H9 (cell line): ENCODE results near the gene MRPL20. TPM values are rescaled to one million over a fixed set of nuclear protein-coding genes. Genes with fewer than 3 reads are reported as not detected.
"Not testable (repeated sequence)": the region's sequence is repeated elsewhere in the genome, so short reads cannot be mapped to it uniquely, and the experiment has no call there.

Source experiments
- DNase-seq: peaks from one replicate; pipeline ENCODE4 v3.0.0-alpha.2; 2017
- H2AFZ ChIP-seq: one replicate; pipeline ENCODE4 v1.6.1; 2013; ENCODE audit warnings: mild to moderate bottlenecking, low read length, control low read depth, moderate library complexity
- H2AK5ac ChIP-seq: 2 replicates; pipeline ENCODE4 v1.6.1; 2013; ENCODE audit warnings: low read length, control low read depth, mixed read lengths; ENCODE audit not compliant: insufficient read length
- H2BK120ac ChIP-seq: one replicate; pipeline ENCODE4 v1.6.1; 2013; ENCODE audit warnings: low read depth, mild to moderate bottlenecking, low read length, control low read depth, inconsistent platforms; ENCODE audit not compliant: poor library complexity, severe bottlenecking
- H2BK12ac ChIP-seq: 2 replicates; pipeline ENCODE4 v1.6.1; 2013; ENCODE audit warnings: low read length, control low read depth, mixed read lengths, low read depth; ENCODE audit not compliant: insufficient read length
- H2BK15ac ChIP-seq: 2 replicates; pipeline ENCODE4 v1.6.1; 2013; ENCODE audit warnings: low read depth, low read length, control low read depth
- H2BK20ac ChIP-seq: one replicate; pipeline ENCODE4 v1.6.1; 2013; ENCODE audit warnings: low read depth, mild to moderate bottlenecking, low read length, control low read depth, inconsistent platforms; ENCODE audit not compliant: poor library complexity, severe bottlenecking
- H2BK5ac ChIP-seq: 2 replicates; pipeline ENCODE4 v1.6.1; 2013; ENCODE audit warnings: low read length, control low read depth, mixed read lengths; ENCODE audit not compliant: insufficient read length
- H3K14ac ChIP-seq: 2 replicates; pipeline ENCODE4 v1.6.1; 2013; ENCODE audit warnings: low read length, control low read depth; ENCODE audit not compliant: insufficient read depth
- H3K18ac ChIP-seq: 2 replicates; pipeline ENCODE4 v1.6.1; 2013; ENCODE audit warnings: low read depth, mild to moderate bottlenecking, mixed read lengths, low read length, control low read depth; ENCODE audit not compliant: insufficient read length
- H3K23ac ChIP-seq: 2 replicates; pipeline ENCODE4 v1.6.1; 2013; ENCODE audit warnings: low read length, control low read depth, mixed read lengths, low read depth; ENCODE audit not compliant: insufficient read length
- H3K23me2 ChIP-seq: 2 replicates; pipeline ENCODE4 v1.6.1; 2013; ENCODE audit warnings: low read depth, mild to moderate bottlenecking, mixed read lengths, low read length, control low read depth; ENCODE audit not compliant: insufficient read length, poor library complexity, severe bottlenecking
- H3K27ac ChIP-seq: 2 replicates; pipeline ENCODE4 v1.5.1; 2013; ENCODE audit warnings: low read length, control low read depth, mixed read lengths, low read depth; ENCODE audit not compliant: insufficient read length
- H3K27me3 ChIP-seq: 2 replicates; pipeline ENCODE4 v1.6.1; 2013; ENCODE audit warnings: low read length, control low read depth, inconsistent platforms; ENCODE audit not compliant: insufficient read depth
- H3K4ac ChIP-seq: 2 replicates; pipeline ENCODE4 v1.6.1; 2013; ENCODE audit warnings: low read depth, mild to moderate bottlenecking, control low read depth, inconsistent platforms, low read length, moderate library complexity
- H3K4me1 ChIP-seq: 2 replicates; pipeline ENCODE4 v1.6.1; 2013; ENCODE audit warnings: low read length, control low read depth, inconsistent platforms; ENCODE audit not compliant: insufficient read depth
- H3K4me2 ChIP-seq: 2 replicates; pipeline ENCODE4 v1.6.1; 2013; ENCODE audit warnings: low read length, control low read depth, mixed read lengths; ENCODE audit not compliant: insufficient read length, insufficient read depth
- H3K56ac ChIP-seq: 2 replicates; pipeline ENCODE4 v1.6.1; 2013; ENCODE audit warnings: low read depth, mild to moderate bottlenecking, mixed read lengths, low read length, control low read depth; ENCODE audit not compliant: insufficient read length
- H3K79me1 ChIP-seq: 2 replicates; pipeline ENCODE4 v1.6.1; 2013; ENCODE audit warnings: low read depth, mild to moderate bottlenecking, moderate library complexity, low read length, control low read depth, inconsistent platforms; ENCODE audit not compliant: insufficient read depth, poor library complexity, severe bottlenecking
- H3K79me2 ChIP-seq: 2 replicates; pipeline ENCODE4 v1.6.1; 2013; ENCODE audit warnings: low read length, control low read depth, inconsistent platforms; ENCODE audit not compliant: insufficient read depth
- H3K9ac ChIP-seq: 2 replicates; pipeline ENCODE4 v1.6.1; 2013; ENCODE audit warnings: low read length, control low read depth, mixed read lengths; ENCODE audit not compliant: insufficient read length; ENCODE audit errors: extremely low read depth
- H3K9me3 ChIP-seq: one replicate; pipeline ENCODE4 v1.6.1; 2013; ENCODE audit warnings: low read depth, low read length, inconsistent platforms; ENCODE audit not compliant: control insufficient read depth
- H3T11ph ChIP-seq: one replicate; pipeline ENCODE4 v1.6.1; 2013; ENCODE audit warnings: mild to moderate bottlenecking, low read length, control low read depth, inconsistent platforms
- H4K20me1 ChIP-seq: one replicate; pipeline ENCODE4 v1.6.1; 2013; ENCODE audit not compliant: control insufficient read depth, insufficient read length, insufficient read depth
- H4K5ac ChIP-seq: 2 replicates; pipeline ENCODE4 v1.6.1; 2013; ENCODE audit warnings: low read depth, mild to moderate bottlenecking, mixed read lengths, low read length, control low read depth; ENCODE audit not compliant: insufficient read length
- H4K8ac ChIP-seq: replicated peaks from 2 replicates; pipeline ENCODE4 v1.6.1; 2013; ENCODE audit warnings: low read length, control low read depth, mixed read lengths, low read depth; ENCODE audit not compliant: insufficient read length
- H4K91ac ChIP-seq: 2 replicates; pipeline ENCODE4 v1.6.1; 2013; ENCODE audit warnings: low read depth, mild to moderate bottlenecking, moderate library complexity, mixed read lengths, low read length, control low read depth; ENCODE audit not compliant: insufficient read length
- H3K27ac Mint-ChIP-seq, 3 experiments: 2 replicates in 2 of 3; 3 replicates in 1 of 3; pipeline ENCODE4 v1.8.0; 2020 to 2021; ENCODE audit warnings: mixed read lengths in 3 of 3, mild to moderate bottlenecking in 1 of 3, moderate library complexity in 1 of 3
- H3K27me3 Mint-ChIP-seq: 2 replicates; pipeline ENCODE4 v1.8.0; 2021; ENCODE audit warnings: low read depth, mild to moderate bottlenecking, moderate library complexity, mixed read lengths
- H3K36me3 Mint-ChIP-seq, 3 experiments: 2 replicates in 2 of 3; 3 replicates in 1 of 3; pipeline ENCODE4 v1.8.0; 2020 to 2021; ENCODE audit warnings: low read depth in 3 of 3, mixed read lengths in 3 of 3; ENCODE audit not compliant: insufficient read depth in 1 of 3
- H3K4me1 Mint-ChIP-seq, 2 experiments: 2 replicates each; pipeline ENCODE4 v1.8.0; 2020; ENCODE audit warnings: mixed read lengths in 2 of 2
- H3K4me3 Mint-ChIP-seq, 2 experiments: 2 replicates in 1 of 2; 3 replicates in 1 of 2; pipeline ENCODE4 v1.8.0; 2020 to 2021; ENCODE audit warnings: mild to moderate bottlenecking in 2 of 2, mixed read lengths in 2 of 2, moderate library complexity in 1 of 2
- H3K9me3 Mint-ChIP-seq, 2 experiments: 2 replicates in 1 of 2; 3 replicates in 1 of 2; pipeline ENCODE4 v1.8.0; 2020; ENCODE audit warnings: mild to moderate bottlenecking in 2 of 2, mixed read lengths in 2 of 2, moderate library complexity in 1 of 2
- WGBS: extraction: QIAGEN DNeasy Blood & Tissue Kit; methylation state at CpG from one replicate; pipeline ENCODE4 v1.1.7; 2013; ENCODE audit warnings: missing lambda C conversion rate, low lambda C conversion rate, mixed read lengths; ENCODE audit not compliant: insufficient read length; ENCODE audit errors: extremely low coverage; 5-methylcytosine and 5-hydroxymethylcytosine counted together
- total RNA-seq: library from RNA; stranded (reverse); gene quantifications from 2 replicates; pipeline ENCODE4 v1.2.1, GENCODE V29; 2021
- TF ChIP-seq, protein P1 (sequence below): fragments of 200-600 bp; sonication (generic); conservative IDR thresholded peaks from 3 replicates; pipeline ENCODE4 v1.8.0; 2021; ENCODE audit warnings: antibody characterized with exemption, mild to moderate bottlenecking

The MRPL20 gene
- total RNA-seq, 1 experiment from 2014 or later, result 162 TPM

- peaks cover 6% of the 10 kb centered on the region for H3K27me3 Mint-ChIP-seq
- Histone ChIP-seq H4K91ac (no peak within 1 kb of the TSS), H2BK12ac (no peak within 1 kb of the TSS), H3K79me2 (no peaks in the 10 kb centered on the region), H2AK5ac (no peak within 1 kb of the TSS), H3K79me1 (no peaks in the 10 kb centered on the region), H3K4ac (no peak within 1 kb of the TSS), H3K9ac (no peak within 1 kb of the TSS), H2BK15ac (no peak within 1 kb of the TSS), H3K4me2 (no peak within 1 kb of the TSS), H2AFZ (no peak within 1 kb of the TSS), H4K5ac (no peak within 1 kb of the TSS), H3T11ph (no peak within 1 kb of the TSS), H3K27me3 (no peaks in the 10 kb centered on the region), H3K9me3 (no peaks in the 10 kb centered on the region), H2BK120ac (no peak within 1 kb of the TSS), H3K4me1 (no peaks in the 10 kb centered on the region), H3K23ac (no peak within 1 kb of the TSS), H3K56ac (no peak within 1 kb of the TSS), H3K27ac (no peak within 1 kb of the TSS), H2BK5ac (no peak within 1 kb of the TSS), H4K8ac (no peak within 1 kb of the TSS), H2BK20ac (no peak within 1 kb of the TSS), H3K14ac (no peak within 1 kb of the TSS), H3K18ac (no peak within 1 kb of the TSS), H3K23me2 (no peaks in the 10 kb centered on the region), H4K20me1 (no peaks in the 10 kb centered on the region)
- peak within 1 kb of the TSS in 1 of 3 experiments; percentile 0; a peak in 2 of 7 replicates for H3K27ac Mint-ChIP-seq
- no peaks in the 10 kb centered on the region for H3K9me3 Mint-ChIP-seq
- H3K4me1 Mint-ChIP-seq, result no peaks in the 10 kb centered on the region
- no CpG with 5 or more reads among the region's 6 CpGs for WGBS
- TF ChIP-seq, protein P1, sequence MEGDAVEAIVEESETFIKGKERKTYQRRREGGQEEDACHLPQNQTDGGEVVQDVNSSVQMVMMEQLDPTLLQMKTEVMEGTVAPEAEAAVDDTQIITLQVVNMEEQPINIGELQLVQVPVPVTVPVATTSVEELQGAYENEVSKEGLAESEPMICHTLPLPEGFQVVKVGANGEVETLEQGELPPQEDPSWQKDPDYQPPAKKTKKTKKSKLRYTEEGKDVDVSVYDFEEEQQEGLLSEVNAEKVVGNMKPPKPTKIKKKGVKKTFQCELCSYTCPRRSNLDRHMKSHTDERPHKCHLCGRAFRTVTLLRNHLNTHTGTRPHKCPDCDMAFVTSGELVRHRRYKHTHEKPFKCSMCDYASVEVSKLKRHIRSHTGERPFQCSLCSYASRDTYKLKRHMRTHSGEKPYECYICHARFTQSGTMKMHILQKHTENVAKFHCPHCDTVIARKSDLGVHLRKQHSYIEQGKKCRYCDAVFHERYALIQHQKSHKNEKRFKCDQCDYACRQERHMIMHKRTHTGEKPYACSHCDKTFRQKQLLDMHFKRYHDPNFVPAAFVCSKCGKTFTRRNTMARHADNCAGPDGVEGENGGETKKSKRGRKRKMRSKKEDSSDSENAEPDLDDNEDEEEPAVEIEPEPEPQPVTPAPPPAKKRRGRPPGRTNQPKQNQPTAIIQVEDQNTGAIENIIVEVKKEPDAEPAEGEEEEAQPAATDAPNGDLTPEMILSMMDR, result no peak
- no peak for DNase-seq
- H3K36me3 Mint-ChIP-seq, result no peaks in the 10 kb centered on the region
- H3K4me3 Mint-ChIP-seq, result no peak within 1 kb of the TSS; a peak in 1 of 5 replicates
Observed at GRCh38 chr1:1449099-1449739, 42.1 kb upstream of the MRPL20 start, which contains the start of gene ATAD3C. TSS of gene ATAD3C (plus strand) at chr1:1449689. CDS start at chr1:1450684, 995 bp downstream.

DNA sequence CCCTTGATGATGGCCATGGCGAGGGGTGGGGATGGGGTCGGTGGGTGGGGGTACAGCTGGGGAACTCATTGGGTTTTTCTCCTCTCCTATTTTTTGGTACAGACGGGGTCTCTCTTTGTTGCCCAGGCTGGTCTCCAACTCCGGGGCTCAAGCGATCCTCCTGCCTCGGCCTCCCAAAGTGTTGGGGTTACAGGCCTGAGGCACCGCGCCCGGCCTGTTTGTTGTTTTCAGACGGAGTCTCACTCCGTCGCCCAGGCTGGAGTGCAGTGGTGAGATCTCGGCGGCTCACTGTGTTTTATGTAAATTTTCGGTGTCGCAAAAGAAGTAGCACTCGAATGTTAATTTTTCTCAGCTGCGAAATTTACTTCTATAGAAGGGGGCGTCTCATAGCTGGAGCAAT is 39.5 kb upstream of the MRPL20 start:
- not testable (repeated sequence) for H3K9me3 Mint-ChIP-seq, H3K27me3 ChIP-seq, H3K4me3 Mint-ChIP-seq, H3K4ac ChIP-seq, H3K56ac ChIP-seq, H2BK120ac ChIP-seq, H3T11ph ChIP-seq, H2AFZ ChIP-seq, H3K27me3 Mint-ChIP-seq, H3K27ac ChIP-seq, H3K14ac ChIP-seq, H3K9ac ChIP-seq, H3K36me3 Mint-ChIP-seq, H2BK5ac ChIP-seq, H3K23me2 ChIP-seq, H4K5ac ChIP-seq, H3K23ac ChIP-seq, H3K9me3 ChIP-seq, H3K4me2 ChIP-seq, H2AK5ac ChIP-seq, H4K8ac ChIP-seq, DNase-seq, H3K4me1 ChIP-seq, H2BK12ac ChIP-seq, H4K91ac ChIP-seq, H3K18ac ChIP-seq, H3K79me2 ChIP-seq, H3K4me1 Mint-ChIP-seq, H4K20me1 ChIP-seq, H3K79me1 ChIP-seq, H2BK20ac ChIP-seq, H2BK15ac ChIP-seq
- WGBS, result no CpG with 5 or more reads among the region's 19 CpGs
- peak overlapping the region in 1 of 3 experiments; percentile 48; a peak in 1 of 7 replicates for H3K27ac Mint-ChIP-seq
